Measurements from ENCODE around the gene SLC17A7. TPM values are rescaled to one million over a fixed set of nuclear protein-coding genes. Genes with fewer than 3 reads are reported as not detected.

Gene SLC17A7
- total RNA-seq, 1 experiment from 2014 or later, result 1.8 TPM

GRCh38 chr19:49390131-49390928 is 51.0 kb downstream of the SLC17A7 start:
- CTCF ChIA-PET, result interaction anchor here (1.4 to 2.2 kb wide), 2 partner anchors 19 to 36 kb away, joined by 5 to 12 read pairs; partner anchors contain the start of gene GFY

More at GRCh38 chr19:49390131-49390928, 51.0 kb downstream of the SLC17A7 start:
- Histone ChIP-seq H4K20me1 (ENCODE audit: insufficient read depth) (no peaks in the 10 kb centered on the region), H3K4me2 (ENCODE audit: low read length) (no peak overlapping the region), H3K4me3 (replicated peaks in 1 of 2; ENCODE audit: low read depth in 1 of 2, low read length in 2 of 2) (no peak overlapping the region), H3K9ac (ENCODE audit: low read length) (no peak overlapping the region), H3K79me2 (ENCODE audit: insufficient read depth, low read length) (no peaks in the 10 kb centered on the region), H3K9me3 (ENCODE audit: control insufficient read depth in 1 of 2, insufficient read depth in 1 of 2, low read depth in 1 of 2, low read length in 2 of 2) (no peaks in the 10 kb centered on the region), H3K27ac (ENCODE audit: low read depth, low read length) (no peak overlapping the region), H3K9me2 (ENCODE audit: insufficient read depth) (no peaks in the 10 kb centered on the region), H2AFZ (ENCODE audit: low read depth, low read length, poor library complexity, severe bottlenecking) (no peak overlapping the region), H3K4me1 (ENCODE audit: control insufficient read depth in 1 of 2, insufficient read depth in 2 of 2, low read length in 2 of 2) (peaks cover 3 to 10% of the 10 kb centered on the region in 2 experiments; a peak in 3 of 4 replicates), H3K36me3 (ENCODE audit: control insufficient read depth in 1 of 2, insufficient read depth in 2 of 2, low read length in 2 of 2) (no peaks in the 10 kb centered on the region), H3K27me3 (ENCODE audit: insufficient read depth, low read length) (no peaks in the 10 kb centered on the region)
- BruUV-seq (replicated peaks), result no TSS peak
- no peak for TF ChIP-seq RAD21 (IDR thresholded peaks at IDR 0.05; ENCODE audit: low read depth)
- TF ChIP-seq ELF1 (IDR thresholded peaks at IDR 0.05; ENCODE audit: borderline replicate concordance, low read depth), result no peak
- TF ChIP-seq CTCF (IDR thresholded peaks at IDR 0.05 in 2 of 3, conservative IDR thresholded peaks at IDR 0.05 in 1 of 3; ENCODE audit: borderline replicate concordance in 1 of 3, insufficient read depth in 1 of 3, low read depth in 2 of 3, low read length in 2 of 3), result no peak
- no peak for TF ChIP-seq CEBPB (IDR thresholded peaks at IDR 0.05; ENCODE audit: low read depth)
- TF ChIP-seq FOSL1 (IDR thresholded peaks at IDR 0.05; ENCODE audit: low read depth), result no peak
- no peak for TF ChIP-seq MAX (IDR thresholded peaks at IDR 0.05)
- TF ChIP-seq ZFX (IDR thresholded peaks at IDR 0.05), result no peak
- TF ChIP-seq ZNF274 (IDR thresholded peaks at IDR 0.05; ENCODE audit: low read depth, low read length), result no peak
- no peak for TF ChIP-seq POLR2A (IDR thresholded peaks at IDR 0.05; ENCODE audit: borderline replicate concordance, extremely low read depth, insufficient read depth, insufficient read length)
- TF ChIP-seq EZH2 (IDR thresholded peaks at IDR 0.05), result no peak
- TF ChIP-seq CBX3 (IDR thresholded peaks at IDR 0.05; ENCODE audit: low read depth), result no peak
- no peak for TF ChIP-seq SP1 (IDR thresholded peaks at IDR 0.05; ENCODE audit: low read depth)
- TF ChIP-seq TCF7L2 (IDR thresholded peaks at IDR 0.05; ENCODE audit: borderline replicate concordance, extremely low read depth, insufficient read depth, insufficient read length), result no peak
- no peak for TF ChIP-seq SIN3A (IDR thresholded peaks at IDR 0.05; ENCODE audit: low read depth)
- TF ChIP-seq ATF3 (IDR thresholded peaks at IDR 0.05), result no peak
- no peak for TF ChIP-seq EZH2phosphoT487 (IDR thresholded peaks at IDR 0.05; ENCODE audit: borderline replicate concordance)
- DNase-seq (ENCODE audit: low read depth, low spot score), result no peak
- intact Hi-C loops (cut with micrococcal nuclease), result no loop called here
- ATAC-seq, result no peak
- ChIA-PET RAD21 (ENCODE audit: low non-redundant PET in 1 of 2, low total read pairs in 2 of 2, uncharacterized antibody in 2 of 2, unreplicated experiment in 2 of 2) (interaction anchor here in 1 of 2 experiments (1.4 to 2.0 kb wide), 2 partner anchors 27 to 52 kb away, joined by 3 to 5 read pairs; partner anchors contain the start of gene DKKL1), POLR2A (no interaction called here)
